ENCODE measurements around the gene ZNF674.
A peak's percentile ranks its signal among the peaks of the same experiment; 100 is the strongest.
"Not testable (repeated sequence)": the region's sequence is repeated elsewhere in the genome, so short reads cannot be mapped to it uniquely, and the experiment has no call there.

ZNF674 gene

GRCh38 chrX:46569621-46570020 is 24.4 kb upstream of the ZNF674 start:
- no peak for DNase-seq

GRCh38 chrX:46567388-46567787 is 22.2 kb upstream of the ZNF674 start:
- DNase-seq: no peak

GRCh38 chrX:46561824-46562657 is 16.8 kb upstream of the ZNF674 start:
- DNase-seq: no peak

- DNase-seq: no peak
These were observed 13.8 kb upstream of the ZNF674 start for GRCh38 chrX:46559062-46559461.

GRCh38 chrX:46554942-46555341 is 9.7 kb upstream of the ZNF674 start:
- DNase-seq: peak; percentile 9

GRCh38 chrX:46553935-46554334 is 8.7 kb upstream of the ZNF674 start:
- no peak for DNase-seq

GRCh38 chrX:46551494-46552128 is 6.4 kb upstream of the ZNF674 start:
- no peak for DNase-seq

- no peak for DNase-seq
These were observed 4.7 kb upstream of the ZNF674 start for GRCh38 chrX:46549914-46550313.

GRCh38 chrX:46547857-46548256 is 2.6 kb upstream of the ZNF674 start:
- no peak for DNase-seq

- not testable (repeated sequence) for DNase-seq
These were observed 694 bp downstream of the ZNF674 start for GRCh38 chrX:46544527-46544926.

GRCh38 chrX:46543441-46543840 is 1.8 kb downstream of the ZNF674 start:
- no peak for DNase-seq

- DNase-seq: no peak
These were observed 13.8 kb downstream of the ZNF674 start for GRCh38 chrX:46531442-46531841.

- DNase-seq: not testable (repeated sequence)
These were observed 14.8 kb downstream of the ZNF674 start for GRCh38 chrX:46530404-46530908.

GRCh38 chrX:46529740-46530403 is 15.3 kb downstream of the ZNF674 start:
- not testable (repeated sequence) for DNase-seq

- DNase-seq: not testable (repeated sequence)
These were observed 16.6 kb downstream of the ZNF674 start for GRCh38 chrX:46528640-46529039.

GRCh38 chrX:46506076-46506475 is 39.1 kb downstream of the ZNF674 start:
- DNase-seq: no peak

- no peak for DNase-seq
These were observed 42.4 kb downstream of the ZNF674 start for GRCh38 chrX:46502848-46503247.

GRCh38 chrX:46500054-46500453 is 45.2 kb downstream of the ZNF674 start:
- DNase-seq: no peak

GRCh38 chrX:46488712-46489111 is 56.5 kb downstream of the ZNF674 start:
- DNase-seq: no peak

GRCh38 chrX:46485897-46486296 is 59.3 kb downstream of the ZNF674 start:
- DNase-seq: peak; percentile 0

GRCh38 chrX:46478634-46479033 is 66.6 kb downstream of the ZNF674 start:
- DNase-seq: not testable (repeated sequence)

- no peak for DNase-seq
These were observed 67.8 kb downstream of the ZNF674 start for GRCh38 chrX:46477435-46477834.

- DNase-seq: no peak
These were observed 80.0 kb downstream of the ZNF674 start for GRCh38 chrX:46465203-46465602.

GRCh38 chrX:46463682-46464081 is 81.5 kb downstream of the ZNF674 start:
- DNase-seq: no peak

All from central memory CD4-positive, alpha-beta T cell (primary cell).